GM12878 (cell line): ENCODE results near the gene PVALEF. TPM values are rescaled to one million over a fixed set of nuclear protein-coding genes. Genes with fewer than 3 reads are reported as not detected.

Source experiments
- ATAC-seq: fragments of 200-7000 bp; cut with Tn5 transposase; 3 replicates; pipeline ENCODE4 v1.9.1; 2020; ENCODE audit warnings: mild to moderate bottlenecking, moderate library complexity
- BruUV-seq: library from RNA; stranded (reverse); fragments of 400-500 nt; replicated peaks from 2 replicates; lab custom pipeline; 2021; lab: Mats Ljungman, UMichigan
- CTCF ChIA-PET: fragments of 300-600 bp; sonication (Branson Sonifier 250); formaldehyde crosslinking; extraction: SDS; loops from one replicate; lab custom pipeline; 2021; ENCODE audit warnings: inconsistent platforms; lab: Yijun Ruan, JAX
- POLR2A ChIA-PET: fragments of 350-600 bp; formaldehyde crosslinking; extraction: SDS; loops from one replicate; lab custom pipeline; 2021; ENCODE audit warnings: inconsistent platforms; lab: Charles Lee
- RAD21 ChIA-PET: fragments of 300-600 bp; sonication (Branson Sonifier 250); formaldehyde crosslinking; loops from one replicate; lab custom pipeline; 2023; ENCODE audit warnings: antibody characterized with exemption; ENCODE audit not compliant: unreplicated experiment; lab: Charles Lee
- SMC1A ChIA-PET: fragments of 300-600 bp; sonication (Branson Sonifier 250); formaldehyde crosslinking; loops from one replicate; lab custom pipeline; 2023; ENCODE audit not compliant: unreplicated experiment, uncharacterized antibody; lab: Charles Lee
- DNase-seq: peaks from one replicate; pipeline ENCODE4 v3.0.0-alpha.2; 2011; ENCODE audit warnings: low read depth, low spot score
- FAIRE-seq: peaks from 3 replicates; lab custom pipeline; 2011; peaks lifted over from hg19 to GRCh38; lab: Jason Lieb, UNC
- H2AFZ ChIP-seq: 2 replicates; pipeline ENCODE4 v1.6.0; 2011; ENCODE audit warnings: low read depth, low read length, control low read depth; ENCODE audit not compliant: control insufficient read depth
- H3K27ac ChIP-seq: 2 replicates; pipeline ENCODE4 v1.5.1; 2011; ENCODE audit warnings: control low read depth; ENCODE audit not compliant: control insufficient read depth, insufficient read depth
- H3K27me3 ChIP-seq, 2 experiments: replicated peaks in 1 of 2; 2 replicates each; pipeline versions ENCODE4 v1.6.0 to v1.6.1; 2011; ENCODE audit warnings: low read length in 1 of 2; ENCODE audit not compliant: control insufficient read depth in 2 of 2, insufficient read depth in 2 of 2
- H3K36me3 ChIP-seq, 2 experiments: 2 replicates each; pipeline ENCODE4 v1.5.1; 2011; ENCODE audit warnings: low read length in 1 of 2; ENCODE audit not compliant: control insufficient read depth in 2 of 2, insufficient read depth in 2 of 2
- H3K4me1 ChIP-seq: 2 replicates; pipeline ENCODE4 v1.6.1; 2011; ENCODE audit warnings: mild to moderate bottlenecking, low read length, moderate library complexity, mixed read lengths; ENCODE audit not compliant: control insufficient read depth, insufficient read depth
- H3K4me2 ChIP-seq: 2 replicates; pipeline ENCODE4 v1.6.0; 2011; ENCODE audit warnings: control low read depth; ENCODE audit not compliant: control insufficient read depth, insufficient read depth
- H3K4me3 ChIP-seq: fragments of 200-600 bp; sonication (generic); 2 replicates; pipeline ENCODE4 v1.5.1; 2016
- H3K79me2 ChIP-seq: 2 replicates; pipeline ENCODE4 v1.6.0; 2011; ENCODE audit warnings: low read length; ENCODE audit not compliant: control insufficient read depth, insufficient read depth
- H3K9ac ChIP-seq: 2 replicates; pipeline ENCODE4 v1.8.0; 2011; ENCODE audit warnings: low read length, control low read depth, mixed read lengths; ENCODE audit not compliant: control insufficient read depth, insufficient read depth
- H3K9me3 ChIP-seq: replicated peaks from 3 replicates; pipeline ENCODE4 v1.5.1; 2011; ENCODE audit warnings: mild to moderate bottlenecking, low read length; ENCODE audit not compliant: control insufficient read depth, insufficient read depth
- H4K20me1 ChIP-seq: 2 replicates; pipeline ENCODE4 v1.6.0; 2011; ENCODE audit not compliant: control insufficient read depth, insufficient read depth
- CUX1 ChIP-seq: IDR thresholded peaks from 2 replicates; pipeline ENCODE4 v1.6.1; 2012; ENCODE audit warnings: improper control_type of control experiment, low read depth, low read length; ENCODE audit not compliant: insufficient replicate concordance
- EP300 ChIP-seq, 2 experiments: fragments of 150-350 bp in 1 of 2; IDR thresholded peaks; 2 replicates each; pipeline ENCODE4 v1.6.1; 2011 to 2012; ENCODE audit warnings: low read depth in 2 of 2, low read length in 2 of 2, borderline replicate concordance in 1 of 2, improper control_type of control experiment in 1 of 2, inconsistent platforms in 1 of 2; ENCODE audit not compliant: control insufficient read depth in 1 of 2
- FOXM1 ChIP-seq: IDR thresholded peaks from 2 replicates; pipeline ENCODE4 v1.6.1; 2012; ENCODE audit warnings: low read depth, mild to moderate bottlenecking, inconsistent platforms, low read length, moderate library complexity
- JUNB ChIP-seq: IDR thresholded peaks from 2 replicates; pipeline ENCODE4 v1.6.1; 2016; ENCODE audit warnings: antibody characterized with exemption, mild to moderate bottlenecking
- MEF2A ChIP-seq: IDR thresholded peaks from 2 replicates; pipeline ENCODE4 v1.6.1; 2011; ENCODE audit warnings: low read depth, mild to moderate bottlenecking, low read length, moderate library complexity; ENCODE audit not compliant: insufficient read depth
- MYC ChIP-seq: IDR thresholded peaks from 2 replicates; pipeline ENCODE4 v1.6.1; 2011; ENCODE audit warnings: mild to moderate bottlenecking, low read length, moderate library complexity, inconsistent platforms; ENCODE audit not compliant: insufficient read depth, insufficient replicate concordance, insufficient read length, severe bottlenecking
- NFIC ChIP-seq: IDR thresholded peaks from 2 replicates; pipeline ENCODE4 v1.6.1; 2012; ENCODE audit warnings: low read depth, mild to moderate bottlenecking, inconsistent platforms, low read length, moderate library complexity
- NRF1 ChIP-seq: conservative IDR thresholded peaks from 2 replicates; pipeline ENCODE4 v1.6.1; 2011; ENCODE audit warnings: mild to moderate bottlenecking, low read depth, low read length, improper control_type of control experiment
- SPI1 ChIP-seq: IDR thresholded peaks from 2 replicates; pipeline ENCODE4 v1.6.1; 2011; ENCODE audit warnings: low read depth, mild to moderate bottlenecking, low read length, moderate library complexity, borderline replicate concordance; ENCODE audit not compliant: insufficient read depth
- ZNF217 ChIP-seq: fragments of 450-650 bp; IDR thresholded peaks from 2 replicates; pipeline ENCODE4 v1.6.1; 2017; ENCODE audit warnings: antibody characterized with exemption, mild to moderate bottlenecking
- WGBS: methylation state at CpG from one replicate; pipeline ENCODE4 v1.1.6; 2016; ENCODE audit warnings: low lambda C conversion rate; ENCODE audit not compliant: insufficient replicate concordance, insufficient coverage; ENCODE audit errors: missing lambda C conversion rate; 5-methylcytosine and 5-hydroxymethylcytosine counted together
- in situ Hi-C: fragments of 300-500 bp; cut with MboI; formaldehyde crosslinking; loops from 9 replicates; pipeline ENCODE4 v1.14.3; 2018; ENCODE audit warnings: mixed read lengths
- intact Hi-C: fragments of 100-400 bp; cut with micrococcal nuclease; formaldehyde crosslinking; loops from one replicate; pipeline ENCODE4 v1.14.2; 2022; ENCODE audit not compliant: unreplicated experiment
- polyA plus RNA-seq, 11 experiments: library from polyadenylated mRNA; depleted of rRNA in 4 of 11; unstranded in 6 of 11; stranded (reverse) in 5 of 11; fragments of >200 nt; fragmentation: Nextera tagmentation in 4 of 11; fragmentation: Illumina TruSeq in 1 of 11; extraction: Ambion mirVana in 4 of 11; extraction: Trizol in 1 of 11; gene quantifications; 1 replicate in 1 of 11; 2 replicates in 10 of 11; pipeline versions ENCODE4 v1.2.1 to v1.2.3, GENCODE V29; 2011 to 2016; ENCODE audit warnings: inconsistent platforms in 2 of 11, missing spikeins in 2 of 11, low read depth in 1 of 11
- total RNA-seq, 4 experiments: library from RNA; depleted of rRNA in 3 of 4; stranded (reverse); fragments of >200 nt in 3 of 4; fragmentation: Illumina TruSeq in 1 of 4; extraction: Trizol in 1 of 4; gene quantifications; 2 replicates each; pipeline versions ENCODE4 v1.2.1 to v1.2.3, GENCODE V29; 2013 to 2021
- TF ChIP-seq, protein P1 (sequence below): fragments of 450-650 bp; IDR thresholded peaks from 2 replicates; pipeline ENCODE4 v1.6.1; 2017; ENCODE audit warnings: mild to moderate bottlenecking, low read depth, inconsistent platforms; ENCODE audit not compliant: poor library complexity, severe bottlenecking

Gene PVALEF
- total and polyA plus RNA-seq, 10 of the 15 experiments (the other 5 are each of a cell fraction or from before 2014, with no cell fraction given) = not detected

GRCh38 chr17:81199482-81199830 is 34.1 kb downstream of the PVALEF start:
- TF ChIP-seq MYC (no peak), MEF2A (no peak), NRF1 (no peak), CUX1 (no peak), NFIC (no peak), JUNB (no peak), ZNF217 (no peak), SPI1 (no peak), FOXM1 (no peak), EP300 (IDR thresholded peaks at IDR 0.05; ENCODE audit: borderline replicate concordance in 1 of 2, control insufficient read depth in 1 of 2, low read depth in 2 of 2, low read length in 2 of 2) (no peak)
- TF ChIP-seq, protein P1, sequence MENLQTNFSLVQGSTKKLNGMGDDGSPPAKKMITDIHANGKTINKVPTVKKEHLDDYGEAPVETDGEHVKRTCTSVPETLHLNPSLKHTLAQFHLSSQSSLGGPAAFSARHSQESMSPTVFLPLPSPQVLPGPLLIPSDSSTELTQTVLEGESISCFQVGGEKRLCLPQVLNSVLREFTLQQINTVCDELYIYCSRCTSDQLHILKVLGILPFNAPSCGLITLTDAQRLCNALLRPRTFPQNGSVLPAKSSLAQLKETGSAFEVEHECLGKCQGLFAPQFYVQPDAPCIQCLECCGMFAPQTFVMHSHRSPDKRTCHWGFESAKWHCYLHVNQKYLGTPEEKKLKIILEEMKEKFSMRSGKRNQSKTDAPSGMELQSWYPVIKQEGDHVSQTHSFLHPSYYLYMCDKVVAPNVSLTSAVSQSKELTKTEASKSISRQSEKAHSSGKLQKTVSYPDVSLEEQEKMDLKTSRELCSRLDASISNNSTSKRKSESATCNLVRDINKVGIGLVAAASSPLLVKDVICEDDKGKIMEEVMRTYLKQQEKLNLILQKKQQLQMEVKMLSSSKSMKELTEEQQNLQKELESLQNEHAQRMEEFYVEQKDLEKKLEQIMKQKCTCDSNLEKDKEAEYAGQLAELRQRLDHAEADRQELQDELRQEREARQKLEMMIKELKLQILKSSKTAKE = no peak
- TF ChIP-seq, all 136 proteins: peak for 0

More at GRCh38 chr17:81199482-81199830, 34.1 kb downstream of the PVALEF start:
- Histone ChIP-seq H3K4me3 (no peak overlapping the region), H3K27ac (no peak overlapping the region), H3K9me3 (no peaks in the 10 kb centered on the region), H4K20me1 (no peaks in the 10 kb centered on the region), H3K9ac (no peak overlapping the region), H3K4me1 (no peaks in the 10 kb centered on the region), H3K36me3 (peaks cover 4 to 7% of the 10 kb centered on the region in 2 experiments; a peak in 2 of 4 replicates), H3K4me2 (no peak overlapping the region), H3K79me2 (no peaks in the 10 kb centered on the region), H2AFZ (no peak overlapping the region), H3K27me3 (no peaks in the 10 kb centered on the region)
- RAD21 ChIA-PET = no interaction called here
- CTCF ChIA-PET = no interaction called here
- in situ Hi-C loops = no loop called here
- no TSS peak for BruUV-seq
- SMC1A ChIA-PET = no interaction called here
- intact Hi-C loops = no loop called here
- POLR2A ChIA-PET = no interaction called here
- no peak for DNase-seq
- no peak for FAIRE-seq
- 83% methylated on average over 18 of the region's 18 CpGs for WGBS
- ATAC-seq = no peak
